Measurements from ENCODE around the gene KCNN1.
A peak's percentile ranks its signal among the peaks of the same experiment; 100 is the strongest.

The KCNN1 gene

DNA sequence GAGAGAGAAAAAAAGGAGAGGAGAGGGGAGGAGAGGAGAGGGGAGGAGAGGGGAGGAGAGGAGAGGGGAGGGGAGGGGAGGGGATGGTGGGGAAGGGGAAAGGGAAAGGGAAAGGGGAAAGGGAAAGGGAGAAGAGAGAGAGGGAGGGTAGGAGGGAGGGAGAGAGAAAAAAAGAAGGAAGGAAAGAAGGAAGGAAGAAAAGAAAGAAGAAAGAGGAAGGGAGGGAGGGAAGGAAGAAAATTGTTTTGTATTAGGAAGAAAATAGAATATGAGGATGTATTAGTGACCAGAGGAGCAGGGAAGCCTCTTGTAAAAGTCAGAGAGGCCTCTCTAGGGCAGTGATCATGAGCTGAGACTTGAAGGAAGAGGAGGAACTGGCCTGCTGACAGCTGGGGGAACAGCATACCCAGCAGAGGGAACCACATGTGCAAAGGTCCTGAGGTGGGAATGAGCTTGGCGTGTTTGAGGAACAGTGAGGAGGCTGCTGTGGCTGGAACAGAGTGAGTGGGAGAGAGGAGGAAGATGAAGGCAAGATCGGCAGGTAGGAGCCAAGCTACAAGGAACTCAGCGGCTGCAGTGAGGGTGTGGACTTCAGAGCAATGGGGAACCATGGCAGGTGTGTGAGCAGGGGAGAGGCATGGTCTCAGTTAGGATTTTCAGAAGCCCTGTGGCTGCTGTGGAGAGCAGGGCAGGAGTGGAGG is 9.6 kb upstream of the KCNN1 start:
- Histone ChIP-seq H3K4me1 (ENCODE audit: control insufficient read depth, insufficient read depth, low read length, poor library complexity, severe bottlenecking) (peaks cover 4% of the 10 kb centered on the region), H3K36me3 (ENCODE audit: control insufficient read depth, insufficient read depth, low read length) (no peaks in the 10 kb centered on the region), H3K27ac (ENCODE audit: low read depth, low read length, severe bottlenecking) (no peak overlapping the region), H3K9me3 (ENCODE audit: control insufficient read depth, low read length) (no peaks in the 10 kb centered on the region), H3K4me3 (ENCODE audit: extremely low read depth, insufficient read depth, low read length, poor library complexity, severe bottlenecking) (no peak overlapping the region)
- WGBS, 2 experiments (ENCODE audit: insufficient coverage in 2 of 2), result 87 to 89% methylated on average over 3 of the region's 3 CpGs

DNA sequence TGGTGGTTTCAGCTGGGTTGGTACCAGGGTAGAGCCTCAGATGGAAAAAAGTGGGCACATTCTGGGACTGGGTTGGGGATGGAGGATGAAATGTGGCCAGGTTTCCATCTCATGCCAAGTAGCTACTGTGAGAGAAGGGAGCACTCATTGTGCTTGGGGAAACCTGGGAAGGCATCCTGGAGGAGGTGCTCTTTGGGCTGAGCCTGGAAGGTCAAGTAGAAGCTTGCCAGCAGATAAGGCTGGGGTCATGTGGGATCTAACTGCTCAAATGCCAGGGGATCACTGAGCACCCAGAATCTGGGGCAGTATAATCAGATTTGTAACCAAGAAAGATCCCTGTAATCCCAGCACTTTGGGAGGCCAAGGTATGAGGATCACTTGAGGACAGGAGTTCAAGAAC is 9.0 kb upstream of the KCNN1 start:
- no peaks in the 10 kb centered on the region for H3K9me3 ChIP-seq (ENCODE audit: control insufficient read depth, low read length)
- H3K4me1 ChIP-seq (ENCODE audit: control insufficient read depth, insufficient read depth, low read length, poor library complexity, severe bottlenecking), result no peaks in the 10 kb centered on the region
- no peaks in the 10 kb centered on the region for H3K36me3 ChIP-seq (ENCODE audit: control insufficient read depth, insufficient read depth, low read length)
- H3K27ac ChIP-seq (ENCODE audit: low read depth, low read length, severe bottlenecking), result no peak overlapping the region
- H3K4me3 ChIP-seq (ENCODE audit: extremely low read depth, insufficient read depth, low read length, poor library complexity, severe bottlenecking), result no peak overlapping the region

DNA sequence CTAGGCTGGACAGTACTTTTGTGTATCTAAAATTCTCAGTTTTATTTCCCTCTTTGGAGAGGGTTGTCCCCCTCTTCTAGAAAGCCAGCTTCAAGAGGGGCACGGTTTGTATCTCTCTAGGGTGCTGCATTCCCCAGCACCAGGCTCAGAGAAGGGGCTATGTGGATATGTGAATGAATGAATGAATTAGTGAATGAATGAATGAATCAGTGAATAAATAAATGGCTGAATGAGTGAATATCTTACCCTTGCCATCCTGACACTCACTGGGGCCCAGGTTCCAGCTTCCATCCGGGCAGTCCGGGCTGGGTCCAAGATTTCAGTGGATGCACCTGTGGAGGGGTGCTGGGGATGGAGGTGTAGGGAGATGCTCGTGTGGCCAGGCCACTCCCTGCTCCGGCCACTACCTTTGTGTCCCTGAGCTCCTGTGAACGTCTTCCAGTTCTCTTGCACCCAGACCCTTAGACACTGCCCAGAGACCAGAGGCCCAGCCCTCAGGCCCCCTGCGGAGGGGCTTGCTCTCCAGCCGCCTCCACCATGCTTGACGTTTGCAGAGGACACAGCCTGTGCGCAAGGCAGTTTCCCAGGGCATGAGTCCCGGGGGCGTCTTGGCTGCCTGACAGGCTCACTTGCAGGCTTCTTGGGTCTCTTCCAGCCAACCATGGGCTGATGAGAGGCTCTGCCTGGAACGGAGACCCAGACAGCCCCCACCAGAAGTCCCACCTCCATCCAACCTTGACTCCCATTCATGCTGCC is 2.8 kb upstream of the KCNN1 start:
- H3K4me3 ChIP-seq (ENCODE audit: extremely low read depth, insufficient read depth, low read length, poor library complexity, severe bottlenecking), result no peak overlapping the region
- no peaks in the 10 kb centered on the region for H3K36me3 ChIP-seq (ENCODE audit: control insufficient read depth, insufficient read depth, low read length)
- H3K9me3 ChIP-seq (ENCODE audit: control insufficient read depth, low read length), result no peaks in the 10 kb centered on the region
- no peak overlapping the region for H3K27ac ChIP-seq (ENCODE audit: low read depth, low read length, severe bottlenecking)
- no peaks in the 10 kb centered on the region for H3K4me1 ChIP-seq (ENCODE audit: control insufficient read depth, insufficient read depth, low read length, poor library complexity, severe bottlenecking)
- 81 to 85% methylated on average over 9 of the region's 13 CpGs for WGBS, 2 experiments (ENCODE audit: insufficient coverage in 2 of 2)

DNA sequence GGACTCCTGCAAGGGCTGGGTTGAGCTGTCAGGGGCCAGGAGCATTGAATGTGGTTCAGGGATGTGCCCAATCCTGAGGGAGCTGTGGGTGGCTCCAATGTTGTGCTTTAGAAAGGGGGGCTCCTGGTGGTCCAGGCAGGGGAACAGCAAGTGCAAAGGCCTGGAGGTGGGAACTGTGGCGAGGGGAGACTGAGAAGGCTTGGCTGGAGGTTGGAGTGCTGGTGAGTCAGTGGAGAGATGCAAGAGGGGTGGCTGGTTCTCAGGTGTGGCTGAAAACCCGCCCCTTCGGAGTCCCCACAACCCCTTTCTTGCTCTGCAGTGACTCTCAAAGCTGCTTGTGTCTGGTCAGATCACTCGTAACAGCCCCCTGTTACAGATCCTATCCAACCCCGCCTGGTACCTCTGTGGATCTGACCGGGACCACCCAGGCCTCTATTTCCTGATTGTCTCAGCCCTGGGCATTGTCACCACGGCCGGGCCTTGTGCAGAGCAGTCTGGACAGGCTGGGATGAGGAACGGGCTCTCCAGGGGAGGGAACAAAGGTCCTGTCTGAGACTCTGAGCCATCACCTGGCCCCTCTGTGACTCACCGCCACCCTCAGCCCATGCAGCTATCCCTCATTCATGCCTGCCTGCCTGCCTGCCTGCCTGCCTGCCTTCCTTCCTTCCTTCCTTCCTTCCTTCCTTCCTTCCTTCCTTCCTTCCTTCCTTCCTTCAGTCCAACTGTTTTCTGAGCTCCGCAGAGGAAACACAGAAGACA is 1.4 kb upstream of the KCNN1 start:
- Histone ChIP-seq H3K4me3 (ENCODE audit: extremely low read depth, insufficient read depth, low read length, poor library complexity, severe bottlenecking) (no peak overlapping the region), H3K36me3 (ENCODE audit: control insufficient read depth, insufficient read depth, low read length) (no peaks in the 10 kb centered on the region), H3K9me3 (ENCODE audit: control insufficient read depth, low read length) (no peaks in the 10 kb centered on the region), H3K4me1 (ENCODE audit: control insufficient read depth, insufficient read depth, low read length, poor library complexity, severe bottlenecking) (no peaks in the 10 kb centered on the region), H3K27ac (ENCODE audit: low read depth, low read length, severe bottlenecking) (no peak overlapping the region)
- WGBS, 2 experiments (ENCODE audit: insufficient coverage in 2 of 2), result 74 to 81% methylated on average over 6 to 8 of the region's 11 CpGs

DNA sequence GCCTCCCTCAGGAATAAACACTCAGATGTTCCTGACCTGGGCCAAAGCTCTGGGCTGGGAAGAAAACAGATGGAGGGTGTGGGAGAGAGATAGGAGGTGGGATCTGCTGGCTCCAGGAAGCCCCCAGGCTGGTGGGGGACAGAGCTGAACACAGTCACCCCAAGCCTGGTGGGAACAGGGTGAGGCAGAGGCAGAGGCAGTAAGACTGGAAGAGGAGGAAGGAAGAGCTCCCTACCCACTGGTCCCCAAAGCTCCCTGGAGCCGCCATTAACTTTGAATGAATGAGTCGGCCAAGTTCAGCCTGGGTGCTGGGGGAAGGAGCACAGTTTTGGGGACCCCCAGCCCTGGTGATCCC is 801 bp upstream of the KCNN1 start:
- H3K9me3 ChIP-seq (ENCODE audit: control insufficient read depth, low read length), result no peaks in the 10 kb centered on the region
- no peak overlapping the region for H3K27ac ChIP-seq (ENCODE audit: low read depth, low read length, severe bottlenecking)
- H3K4me1 ChIP-seq (ENCODE audit: control insufficient read depth, insufficient read depth, low read length, poor library complexity, severe bottlenecking), result no peaks in the 10 kb centered on the region
- H3K36me3 ChIP-seq (ENCODE audit: control insufficient read depth, insufficient read depth, low read length), result no peaks in the 10 kb centered on the region
- H3K4me3 ChIP-seq (ENCODE audit: extremely low read depth, insufficient read depth, low read length, poor library complexity, severe bottlenecking), result no peak overlapping the region
- WGBS, 2 experiments (ENCODE audit: insufficient coverage in 2 of 2), result 69 to 80% methylated on average over 1 to 2 of the region's 2 CpGs

DNA sequence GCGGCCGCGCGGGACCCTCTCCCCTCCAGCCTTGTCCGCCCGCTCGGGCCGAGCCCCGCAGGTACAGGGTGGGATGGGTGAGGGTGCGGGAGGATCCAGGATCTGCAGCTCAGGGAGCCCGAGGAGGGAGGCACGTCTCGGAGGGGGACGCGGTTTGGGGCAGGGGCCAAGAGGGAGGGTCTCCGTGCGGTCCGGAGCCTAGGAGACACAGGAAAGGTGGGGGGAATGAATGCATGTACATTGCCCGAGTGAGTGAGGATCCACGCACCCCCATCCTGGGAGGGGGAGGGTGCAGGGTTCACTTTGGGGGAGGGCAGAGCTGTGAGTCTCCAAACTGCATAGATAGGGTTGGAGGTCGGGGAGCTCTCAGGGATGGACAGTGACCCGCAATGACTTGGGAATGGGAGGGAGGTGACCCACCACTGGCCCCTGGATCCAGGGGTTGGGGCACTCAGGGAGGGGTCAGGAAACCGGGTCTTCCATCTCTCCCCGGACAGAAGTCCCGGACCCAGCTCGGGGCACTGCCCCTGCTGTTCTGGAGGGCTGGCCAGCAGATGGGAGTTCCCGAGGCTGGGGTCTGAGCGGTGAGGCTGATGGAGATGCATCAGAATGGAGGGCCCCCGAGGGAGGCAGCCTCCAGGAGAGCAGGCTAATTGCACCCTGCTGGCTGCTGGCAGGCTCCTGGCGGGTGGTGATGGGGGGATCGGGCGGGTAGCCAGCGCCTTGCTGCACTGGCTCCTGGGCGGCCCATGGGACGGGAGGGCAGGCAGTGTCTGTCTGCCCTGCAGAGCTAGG is 547 bp downstream of the KCNN1 start:
- 6 to 10% methylated on average over 18 to 23 of the region's 35 CpGs for WGBS, 2 experiments (ENCODE audit: insufficient coverage in 2 of 2)

DNA sequence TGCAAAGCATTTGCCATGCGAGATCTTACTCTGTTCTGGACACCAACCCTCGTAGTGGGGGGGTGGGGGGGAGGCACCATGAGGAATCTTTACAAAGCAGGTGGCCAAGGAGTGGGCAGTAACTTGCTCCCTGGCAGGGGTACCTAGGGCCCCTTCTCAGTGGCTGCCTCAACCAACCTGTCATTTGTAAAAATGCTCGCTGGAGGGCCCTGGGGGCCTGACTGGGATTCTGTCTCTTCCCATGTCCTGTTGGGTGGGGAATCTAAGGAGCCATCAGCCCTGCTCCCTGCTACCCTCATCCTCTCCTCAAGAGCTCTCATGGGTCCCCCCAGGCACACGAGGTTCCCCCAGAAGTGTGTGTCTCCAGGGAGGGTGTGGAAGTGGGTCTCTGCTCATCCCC is 1.5 kb downstream of the KCNN1 start:
- no peaks in the 10 kb centered on the region for H3K36me3 ChIP-seq (ENCODE audit: control insufficient read depth, insufficient read depth, low read length)
- H3K9me3 ChIP-seq (ENCODE audit: control insufficient read depth, low read length), result no peaks in the 10 kb centered on the region
- H3K4me3 ChIP-seq (ENCODE audit: extremely low read depth, insufficient read depth, low read length, poor library complexity, severe bottlenecking), result no peak overlapping the region
- 85% methylated on average over 3 of the region's 4 CpGs; no CpG with 5 or more reads in 1 of the 2 experiments for WGBS, 2 experiments (ENCODE audit: insufficient coverage in 2 of 2)
- no peaks in the 10 kb centered on the region for H3K4me1 ChIP-seq (ENCODE audit: control insufficient read depth, insufficient read depth, low read length, poor library complexity, severe bottlenecking)
- no peak overlapping the region for H3K27ac ChIP-seq (ENCODE audit: low read depth, low read length, severe bottlenecking)

More for the DNA sequence above, 547 bp downstream of the KCNN1 start:
- no peaks in the 10 kb centered on the region for H3K4me1 ChIP-seq (ENCODE audit: control insufficient read depth, insufficient read depth, low read length, poor library complexity, severe bottlenecking)
- no peaks in the 10 kb centered on the region for H3K9me3 ChIP-seq (ENCODE audit: control insufficient read depth, low read length)
- no peak overlapping the region for H3K27ac ChIP-seq (ENCODE audit: low read depth, low read length, severe bottlenecking)
- H3K36me3 ChIP-seq (ENCODE audit: control insufficient read depth, insufficient read depth, low read length), result no peaks in the 10 kb centered on the region
- peak overlapping the region; percentile 31 for H3K4me3 ChIP-seq (ENCODE audit: extremely low read depth, insufficient read depth, low read length, poor library complexity, severe bottlenecking)

DNA sequence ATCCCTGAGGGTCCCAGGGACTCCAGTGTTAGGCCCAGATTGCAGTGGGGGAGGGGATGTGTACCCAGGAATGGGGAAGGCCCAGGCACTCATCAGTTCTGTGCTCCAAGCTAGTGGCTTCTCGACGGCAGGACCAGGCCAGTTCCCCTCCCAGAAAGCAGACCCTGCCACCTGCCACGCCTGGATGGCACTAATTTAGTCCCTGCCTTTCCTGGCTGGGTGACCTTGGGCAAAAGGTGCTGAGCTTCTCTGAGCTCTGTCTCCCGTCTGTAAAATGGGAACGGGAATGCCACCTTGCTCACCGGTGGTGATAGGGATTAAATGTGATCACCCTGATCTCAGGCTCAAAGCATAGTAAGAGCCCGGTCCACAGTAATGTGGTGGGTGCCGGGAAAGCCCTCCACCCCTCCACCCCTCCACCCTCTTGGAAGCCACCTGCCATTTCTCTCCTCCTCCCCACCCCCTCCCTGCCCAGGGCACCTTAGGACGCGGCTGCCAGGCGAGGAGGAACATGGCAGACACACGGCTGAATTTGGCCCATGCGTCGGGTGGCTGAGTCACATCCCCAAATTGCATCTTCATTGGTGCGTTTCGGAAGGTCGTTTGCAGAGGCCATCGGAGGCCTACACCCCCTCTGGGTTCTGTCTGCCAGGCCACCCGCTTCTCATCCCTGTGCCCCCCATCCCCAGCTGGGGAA is 2.3 kb downstream of the KCNN1 start:
- Histone ChIP-seq H3K27ac (ENCODE audit: low read depth, low read length, severe bottlenecking) (no peak overlapping the region), H3K36me3 (ENCODE audit: control insufficient read depth, insufficient read depth, low read length) (no peaks in the 10 kb centered on the region), H3K4me1 (ENCODE audit: control insufficient read depth, insufficient read depth, low read length, poor library complexity, severe bottlenecking) (no peaks in the 10 kb centered on the region), H3K9me3 (ENCODE audit: control insufficient read depth, low read length) (no peaks in the 10 kb centered on the region), H3K4me3 (ENCODE audit: extremely low read depth, insufficient read depth, low read length, poor library complexity, severe bottlenecking) (no peak overlapping the region)
- 89 to 94% methylated on average over 13 to 16 of the region's 19 CpGs for WGBS, 2 experiments (ENCODE audit: insufficient coverage in 2 of 2)

DNA sequence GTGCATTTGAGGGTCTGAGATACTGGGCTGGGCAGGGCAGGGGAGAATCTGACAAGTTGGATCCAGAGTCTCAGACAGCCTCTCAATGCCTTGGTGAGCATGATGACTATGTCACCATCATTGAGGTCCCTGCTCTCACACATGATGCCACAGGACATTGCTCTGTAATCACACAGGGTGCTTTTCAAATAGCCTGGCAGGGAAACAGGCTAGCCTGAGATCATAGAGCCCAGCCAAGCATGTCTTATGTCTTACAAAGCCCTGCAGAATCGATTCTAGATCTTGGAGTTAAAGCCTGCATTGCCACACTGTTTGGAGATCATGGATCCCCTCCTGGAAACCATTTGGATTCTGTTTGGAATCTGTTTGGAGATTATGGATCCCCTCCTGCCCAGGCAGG is 5.3 kb downstream of the KCNN1 start:
- Histone ChIP-seq H3K36me3 (ENCODE audit: control insufficient read depth, insufficient read depth, low read length) (no peaks in the 10 kb centered on the region), H3K9me3 (ENCODE audit: control insufficient read depth, low read length) (no peaks in the 10 kb centered on the region), H3K27ac (ENCODE audit: low read depth, low read length, severe bottlenecking) (no peak overlapping the region), H3K4me1 (ENCODE audit: control insufficient read depth, insufficient read depth, low read length, poor library complexity, severe bottlenecking) (no peaks in the 10 kb centered on the region), H3K4me3 (ENCODE audit: extremely low read depth, insufficient read depth, low read length, poor library complexity, severe bottlenecking) (no peak overlapping the region)
- WGBS, 2 experiments (ENCODE audit: insufficient coverage in 2 of 2), result 88 to 100% methylated on average over 1 of the region's 1 CpG

DNA sequence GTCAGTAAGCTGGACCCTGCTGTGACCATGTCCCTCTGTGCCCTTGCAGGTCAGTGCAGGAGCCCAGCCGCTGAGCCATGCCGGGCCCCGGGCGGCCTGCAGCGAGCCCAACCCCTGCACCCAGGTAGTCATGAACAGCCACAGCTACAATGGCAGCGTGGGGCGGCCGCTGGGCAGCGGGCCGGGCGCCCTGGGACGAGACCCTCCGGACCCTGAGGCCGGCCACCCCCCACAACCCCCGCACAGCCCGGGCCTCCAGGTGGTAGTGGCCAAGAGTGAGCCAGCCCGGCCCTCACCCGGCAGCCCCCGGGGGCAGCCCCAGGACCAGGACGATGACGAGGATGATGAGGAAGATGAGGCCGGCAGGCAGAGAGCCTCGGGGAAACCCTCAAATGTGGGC is 6.9 kb downstream of the KCNN1 start:
- Histone ChIP-seq H3K9me3 (ENCODE audit: control insufficient read depth, low read length) (no peaks in the 10 kb centered on the region), H3K4me3 (ENCODE audit: extremely low read depth, insufficient read depth, low read length, poor library complexity, severe bottlenecking) (no peak overlapping the region), H3K36me3 (ENCODE audit: control insufficient read depth, insufficient read depth, low read length) (no peaks in the 10 kb centered on the region), H3K4me1 (ENCODE audit: control insufficient read depth, insufficient read depth, low read length, poor library complexity, severe bottlenecking) (no peaks in the 10 kb centered on the region), H3K27ac (ENCODE audit: low read depth, low read length, severe bottlenecking) (no peak overlapping the region)
- 95 to 96% methylated on average over 21 of the region's 23 CpGs for WGBS, 2 experiments (ENCODE audit: insufficient coverage in 2 of 2)

Measured in mesodermal cell (in vitro differentiated cells).